Measurements from ENCODE around the gene TMPRSS15. TPM values are rescaled to one million over a fixed set of nuclear protein-coding genes. Genes with fewer than 3 reads are reported as not detected.

Gene TMPRSS15
- total and polyA plus RNA-seq, 10 donors, result not detected

DNA sequence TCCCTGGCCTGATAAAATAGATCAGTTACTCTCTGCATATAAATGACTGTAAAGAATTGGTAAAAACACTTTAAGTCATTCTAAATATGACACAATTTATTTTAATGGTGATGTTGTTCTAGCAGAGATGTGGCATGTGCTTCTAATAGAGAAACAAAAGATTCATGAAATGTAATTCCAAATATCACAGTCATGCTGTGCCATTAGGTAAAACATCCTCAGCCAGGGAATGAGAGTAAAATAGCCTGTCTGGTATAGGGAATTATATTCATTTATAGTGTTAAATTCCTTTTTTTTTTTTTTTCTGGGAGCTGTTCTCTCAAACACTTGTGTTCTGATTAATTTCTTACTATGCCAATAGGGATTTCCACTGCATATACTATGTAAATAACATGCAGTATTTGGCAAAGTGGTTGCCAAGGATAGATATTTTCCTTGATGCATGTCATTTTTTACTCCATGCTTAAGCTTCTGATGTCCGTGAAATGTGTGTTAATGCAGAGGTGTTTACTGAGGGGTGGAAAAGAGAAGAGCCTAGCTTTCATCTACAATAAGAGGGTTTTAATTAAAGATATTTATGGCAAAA is 67.8 kb downstream of the TMPRSS15 start:
- H3K4me1 ChIP-seq, result no peaks in the 10 kb centered on the region
- no peak for DNase-seq
- H3K9me3 ChIP-seq, result peaks cover 0 to 3% (median 0%) of the 10 kb centered on the region in 8 donors
- H3K4me3 ChIP-seq, result no peak overlapping the region
- TF ChIP-seq POLR2AphosphoS5 (IDR thresholded peaks at IDR 0.05) (no peak), POLR2A (IDR thresholded peaks at IDR 0.05) (no peak), CTCF (IDR thresholded peaks at IDR 0.05 in 8 of 11, conservative IDR thresholded peaks at IDR 0.05 in 3 of 11) (no peak)
- H3K36me3 ChIP-seq, result no peaks in the 10 kb centered on the region
- H3K27me3 ChIP-seq (replicated peaks in 1 of 7), result no peaks in the 10 kb centered on the region
- WGBS, 5 donors, result 72 to 84% (median 79%) methylated on average over 1 of the region's 1 CpG
- H3K27ac ChIP-seq, result no peak overlapping the region
- intact Hi-C loops (cut with DNase I; ENCODE audit: low total_unique reads), result no loop called here

- 92 to 97% (median 95%) methylated on average over 1 of the region's 1 CpG for WGBS, 5 donors
- TF ChIP-seq POLR2AphosphoS5 (IDR thresholded peaks at IDR 0.05) (no peak), CTCF (IDR thresholded peaks at IDR 0.05 in 8 of 11, conservative IDR thresholded peaks at IDR 0.05 in 3 of 11) (no peak), POLR2A (IDR thresholded peaks at IDR 0.05) (no peak)
- H3K27me3 ChIP-seq (replicated peaks in 1 of 7), result no peaks in the 10 kb centered on the region
Measured at GRCh38 chr21:18334066-18334465, 69.5 kb downstream of the TMPRSS15 start.

DNA sequence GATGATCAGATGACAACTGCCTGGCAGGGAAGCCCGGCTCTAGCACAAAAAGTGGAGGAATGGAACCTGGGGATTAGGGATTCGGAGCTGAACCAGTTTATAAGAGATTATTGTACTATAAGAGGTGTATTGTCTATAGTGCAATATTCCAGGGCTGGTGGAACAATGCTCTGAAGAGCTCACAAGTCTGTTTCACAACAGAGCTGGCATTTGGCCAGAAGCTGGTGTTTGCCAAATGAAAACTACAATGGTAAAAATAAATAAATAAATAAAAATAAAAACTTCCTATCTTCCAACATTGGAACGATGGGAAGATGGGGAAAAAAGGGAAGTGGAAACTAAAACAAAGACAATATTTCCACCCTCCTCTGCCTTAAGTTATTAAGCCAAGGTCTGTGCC is 85.4 kb downstream of the TMPRSS15 start:
- WGBS, 5 donors, result 51 to 61% (median 56%) methylated on average over 3 of the region's 3 CpGs
- no peaks in the 10 kb centered on the region for H3K36me3 ChIP-seq
- no peaks in the 10 kb centered on the region for H3K27me3 ChIP-seq (replicated peaks in 1 of 7)
- no peak for TF ChIP-seq POLR2AphosphoS5 (IDR thresholded peaks at IDR 0.05)
- no peak for TF ChIP-seq POLR2A (IDR thresholded peaks at IDR 0.05)
- no peak for TF ChIP-seq CTCF (IDR thresholded peaks at IDR 0.05 in 8 of 11, conservative IDR thresholded peaks at IDR 0.05 in 3 of 11)
- no peak overlapping the region for H3K27ac ChIP-seq
- DNase-seq, result no peak
- intact Hi-C loops (cut with DNase I; ENCODE audit: low total_unique reads), result no loop called here
- no peaks in the 10 kb centered on the region for H3K4me1 ChIP-seq
- no peak overlapping the region for H3K4me3 ChIP-seq
- H3K9me3 ChIP-seq, result peaks cover 0 to 13% (median 2%) of the 10 kb centered on the region in 8 donors

More at GRCh38 chr21:18334066-18334465, 69.5 kb downstream of the TMPRSS15 start:
- Histone ChIP-seq H3K4me1 (no peaks in the 10 kb centered on the region), H3K9me3 (peaks cover 0 to 3% (median 0%) of the 10 kb centered on the region in 8 donors), H3K4me3 (no peak overlapping the region), H3K27ac (no peak overlapping the region), H3K36me3 (no peaks in the 10 kb centered on the region)
- no peak for DNase-seq
- intact Hi-C loops (cut with DNase I; ENCODE audit: low total_unique reads), result no loop called here

GRCh38 chr21:18298228-18298627 is 105.4 kb downstream of the TMPRSS15 start:
- Histone ChIP-seq H3K9me3 (no peaks in the 10 kb centered on the region), H3K36me3 (no peaks in the 10 kb centered on the region), H3K27ac (no peak overlapping the region), H3K4me1 (no peaks in the 10 kb centered on the region), H3K4me3 (no peak overlapping the region), H3K27me3 (replicated peaks in 1 of 7) (no peaks in the 10 kb centered on the region)
- TF ChIP-seq POLR2AphosphoS5 (IDR thresholded peaks at IDR 0.05) (no peak), POLR2A (IDR thresholded peaks at IDR 0.05) (no peak), CTCF (IDR thresholded peaks at IDR 0.05 in 8 of 11, conservative IDR thresholded peaks at IDR 0.05 in 3 of 11) (no peak)
- intact Hi-C loops (cut with DNase I; ENCODE audit: low total_unique reads), result no loop called here
- WGBS, 5 donors, result 49 to 74% (median 58%) methylated on average over 1 of the region's 1 CpG
- DNase-seq, result no peak

Data from spleen (tissue), 11 donors.